Stomach (tissue), 9 donors: Measurements from ENCODE around the gene ADPRHL1. TPM values are rescaled to one million over a fixed set of nuclear protein-coding genes. Genes with fewer than 3 reads are reported as not detected.

Experiments
- DNase-seq, 2 donors: peaks; one replicate each; pipeline versions ENCODE4 v3.0.0 to v3.0.0-alpha.2; 2013 to 2019
- H3K27ac ChIP-seq, 5 donors: fragments of 200-600 bp in 4 of 5; sonication (generic) in 4 of 5; one replicate each; pipeline ENCODE4 v1.5.1; 2013 to 2019; ENCODE audit warnings: mild to moderate bottlenecking in 1 of 5, moderate library complexity in 1 of 5
- H3K27me3 ChIP-seq, 3 donors: fragments of 200-600 bp; sonication (generic); one replicate each; pipeline ENCODE4 v1.5.1; 2017 to 2019; ENCODE audit warnings: mixed run types in 1 of 3
- H3K36me3 ChIP-seq, 4 donors: fragments of 200-600 bp; sonication (generic); 1 replicate in 3 of 4; 2 replicates in 1 of 4; pipeline ENCODE4 v1.5.1; 2016 to 2019
- H3K4me1 ChIP-seq, 4 donors: fragments of 200-600 bp; sonication (generic); one replicate each; pipeline ENCODE4 v1.5.1; 2016 to 2019
- H3K4me3 ChIP-seq, 4 donors: fragments of 200-600 bp; sonication (generic) in 3 of 4; one replicate each; pipeline ENCODE4 v1.5.1; 2016 to 2019; ENCODE audit warnings: mild to moderate bottlenecking in 1 of 4
- H3K9me3 ChIP-seq, 4 donors: fragments of 200-600 bp; sonication (generic); one replicate each; pipeline ENCODE4 v1.5.1; 2016 to 2019
- CTCF ChIP-seq, 7 experiments: fragments of 450-650 bp in 4 of 7; fragments of 200-600 bp in 3 of 7; sonication (generic) in 3 of 7; IDR thresholded peaks; one replicate each; pipeline ENCODE4 v1.5.1; 2016 to 2019; ENCODE audit warnings: antibody characterized with exemption in 7 of 7, control low read depth in 2 of 7, mild to moderate bottlenecking in 1 of 7
- EP300 ChIP-seq: sonication (generic); formaldehyde crosslinking; IDR thresholded peaks from one replicate; pipeline ENCODE4 v1.6.1; 2017; ENCODE audit warnings: antibody characterized with exemption
- POLR2A ChIP-seq, 4 donors: fragments of 450-650 bp; IDR thresholded peaks; one replicate each; pipeline ENCODE4 v1.6.1; 2016; ENCODE audit warnings: antibody characterized with exemption in 4 of 4, control low read depth in 2 of 4, mild to moderate bottlenecking in 1 of 4, moderate library complexity in 1 of 4
- POLR2AphosphoS5 ChIP-seq, 3 donors: sonication (generic); formaldehyde crosslinking; IDR thresholded peaks; one replicate each; pipeline ENCODE4 v1.6.1; 2016; ENCODE audit warnings: antibody characterized with exemption in 3 of 3
- WGBS, 5 donors: extraction: QIAGEN DNeasy Blood & Tissue Kit in 3 of 5; methylation state at CpG; one replicate each; pipeline versions ENCODE4 v1.1.5 to v1.1.7; 2013 to 2018; 5-methylcytosine and 5-hydroxymethylcytosine counted together
- intact Hi-C: fragments of 100-400 bp; cut with DNase I; formaldehyde crosslinking; loops from one replicate; pipeline ENCODE4 v1.15.1; 2023; ENCODE audit warnings: low total_unique reads
- polyA plus RNA-seq, 3 donors: library from polyadenylated mRNA; stranded (reverse); fragments of 200-250 nt; gene quantifications; one replicate each; pipeline ENCODE4 v1.2.3, GENCODE V29; 2013
- total RNA-seq, 5 donors: library from RNA; depleted of rRNA; stranded (reverse); fragments of >200 nt; gene quantifications; one replicate each; pipeline versions ENCODE4 v1.1.0 to v1.2.3, GENCODE V29; 2014 to 2016
- donor health status: healthy with polysubstance abuse.
- donor health status: Bipolar disorder and iron deficiency.
- donor health status: healthy.

The ADPRHL1 gene
- total and polyA plus RNA-seq, 8 donors, result 1.7 to 6.7 (median 2.7) TPM

DNA sequence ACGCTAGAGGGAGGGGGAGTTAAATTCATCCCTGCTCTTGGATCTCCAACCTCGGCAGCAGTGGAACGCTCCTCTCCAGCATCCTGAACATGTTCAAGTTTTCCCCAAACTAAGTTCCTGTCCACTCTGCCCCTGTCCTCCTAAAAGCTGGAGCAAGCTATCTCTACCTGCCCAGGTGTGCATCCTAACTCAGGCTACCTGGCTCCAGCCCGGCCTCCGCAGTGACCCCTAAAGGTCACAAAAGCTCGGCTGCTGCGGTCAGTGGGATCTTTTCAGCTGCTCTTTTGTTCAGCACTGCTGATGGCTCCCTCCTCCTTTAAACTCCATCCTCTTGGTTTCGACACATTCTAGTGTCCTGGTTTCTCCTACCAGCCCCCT lies 35.9 kb upstream of the ADPRHL1 start:
- no peaks in the 10 kb centered on the region for H3K9me3 ChIP-seq
- no peaks in the 10 kb centered on the region for H3K27me3 ChIP-seq
- TF ChIP-seq EP300, result no peak
- no peak for TF ChIP-seq POLR2AphosphoS5 (IDR thresholded peaks at IDR 0.05)
- TF ChIP-seq POLR2A (IDR thresholded peaks at IDR 0.05), result no peak
- no peak for TF ChIP-seq CTCF (IDR thresholded peaks at IDR 0.05)
- 36 to 50% (median 44%) methylated on average over 8 of the region's 8 CpGs for WGBS, 5 donors
- H3K4me1 ChIP-seq, result peaks cover 44 to 71% (median 60%) of the 10 kb centered on the region in 4 donors
- no peaks in the 10 kb centered on the region for H3K36me3 ChIP-seq
- intact Hi-C loops, result no loop called here
- peak overlapping the region in 3 of 5 donors; percentile 93 to 94 (median 94) for H3K27ac ChIP-seq
- DNase-seq, result no peak
- H3K4me3 ChIP-seq, result peak overlapping the region; percentile 87 to 97 (median 90)

DNA sequence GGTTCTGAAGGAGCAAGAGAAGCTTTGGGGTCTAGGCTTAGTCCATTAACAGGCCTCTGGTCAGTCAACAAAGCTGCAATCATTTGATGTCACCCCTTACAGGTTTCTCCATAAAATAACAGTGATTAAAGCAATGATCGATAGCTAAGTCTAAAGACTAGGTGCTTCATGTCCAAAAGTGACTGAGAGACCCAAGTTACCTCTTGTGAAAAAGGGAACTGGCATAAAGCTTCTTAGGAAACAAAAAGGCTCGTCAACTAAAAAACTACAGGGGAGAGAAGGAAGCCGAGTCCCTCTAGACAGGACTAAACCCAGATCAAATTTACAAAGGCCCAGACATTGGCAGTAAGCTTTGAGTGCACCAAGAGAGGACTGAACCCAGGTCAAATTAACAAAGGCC lies 35.0 kb upstream of the ADPRHL1 start:
- peaks cover 36 to 70% (median 57%) of the 10 kb centered on the region in 4 donors for H3K4me1 ChIP-seq
- H3K4me3 ChIP-seq, result no peak overlapping the region

DNA sequence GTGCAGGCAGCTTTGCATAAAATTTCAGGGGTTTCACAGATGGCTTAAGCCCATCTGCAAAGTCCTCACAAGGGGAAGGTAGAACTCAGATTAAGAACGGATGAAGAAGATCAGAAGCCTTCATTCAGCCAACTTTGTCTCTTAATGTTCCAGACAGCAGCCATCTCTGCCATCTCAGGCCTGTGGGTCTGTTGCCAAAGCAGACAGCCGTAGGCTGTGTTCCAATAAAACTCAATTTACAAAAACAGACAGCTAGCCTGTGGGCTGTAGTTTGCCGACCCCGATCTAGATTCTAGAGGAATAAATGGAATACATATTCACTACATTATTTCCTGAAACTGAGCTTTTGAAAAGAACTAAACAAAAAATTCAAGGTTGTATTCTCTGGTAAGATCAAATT lies 33.4 kb upstream of the ADPRHL1 start:
- no peak for DNase-seq
- no peak overlapping the region for H3K27ac ChIP-seq
- no peak overlapping the region for H3K4me3 ChIP-seq
- H3K36me3 ChIP-seq, result peaks cover 0 to 7% (median 5%) of the 10 kb centered on the region in 4 donors
- no peak for TF ChIP-seq POLR2A (IDR thresholded peaks at IDR 0.05)
- no peak for TF ChIP-seq POLR2AphosphoS5 (IDR thresholded peaks at IDR 0.05)
- no peak for TF ChIP-seq CTCF (IDR thresholded peaks at IDR 0.05)
- TF ChIP-seq EP300, result no peak
- peaks cover 20 to 68% (median 47%) of the 10 kb centered on the region in 4 donors for H3K4me1 ChIP-seq
- WGBS, 5 donors, result 60 to 90% (median 80%) methylated on average over 4 of the region's 4 CpGs
- H3K9me3 ChIP-seq, result no peaks in the 10 kb centered on the region
- H3K27me3 ChIP-seq, result no peaks in the 10 kb centered on the region
- intact Hi-C loops, result no loop called here

More for the DNA sequence above, 35.0 kb upstream of the ADPRHL1 start:
- peaks cover 0 to 6% (median 5%) of the 10 kb centered on the region in 4 donors for H3K36me3 ChIP-seq
- H3K27me3 ChIP-seq, result no peaks in the 10 kb centered on the region
- 57 to 85% (median 72%) methylated on average over 3 of the region's 3 CpGs for WGBS, 5 donors
- H3K9me3 ChIP-seq, result no peaks in the 10 kb centered on the region
- H3K27ac ChIP-seq, result no peak overlapping the region
- TF ChIP-seq POLR2A (IDR thresholded peaks at IDR 0.05) (no peak), EP300 (no peak), CTCF (IDR thresholded peaks at IDR 0.05) (no peak), POLR2AphosphoS5 (IDR thresholded peaks at IDR 0.05) (no peak)
- intact Hi-C loops, result no loop called here
- no peak for DNase-seq

GRCh38 chr13:113485545-113485944 lies 32.3 kb upstream of the ADPRHL1 start:
- no peak for DNase-seq
- 66 to 79% (median 70%) methylated on average over 13 of the region's 13 CpGs for WGBS, 5 donors
- intact Hi-C loops, result no loop called here
- Histone ChIP-seq H3K4me3 (no peak overlapping the region), H3K4me1 (peaks cover 18 to 64% (median 43%) of the 10 kb centered on the region in 4 donors), H3K36me3 (peaks cover 0 to 7% (median 5%) of the 10 kb centered on the region in 4 donors), H3K9me3 (no peaks in the 10 kb centered on the region), H3K27ac (no peak overlapping the region), H3K27me3 (no peaks in the 10 kb centered on the region)
- TF ChIP-seq POLR2A (IDR thresholded peaks at IDR 0.05) (no peak), EP300 (no peak), POLR2AphosphoS5 (IDR thresholded peaks at IDR 0.05) (no peak), CTCF (IDR thresholded peaks at IDR 0.05) (no peak)
